ENCODE data around the gene JAG2.

Gene JAG2

GRCh38 chr14:105107781-105108515 lies 60.6 kb downstream of the JAG2 start:
- DNase-seq: no peak

DNA sequence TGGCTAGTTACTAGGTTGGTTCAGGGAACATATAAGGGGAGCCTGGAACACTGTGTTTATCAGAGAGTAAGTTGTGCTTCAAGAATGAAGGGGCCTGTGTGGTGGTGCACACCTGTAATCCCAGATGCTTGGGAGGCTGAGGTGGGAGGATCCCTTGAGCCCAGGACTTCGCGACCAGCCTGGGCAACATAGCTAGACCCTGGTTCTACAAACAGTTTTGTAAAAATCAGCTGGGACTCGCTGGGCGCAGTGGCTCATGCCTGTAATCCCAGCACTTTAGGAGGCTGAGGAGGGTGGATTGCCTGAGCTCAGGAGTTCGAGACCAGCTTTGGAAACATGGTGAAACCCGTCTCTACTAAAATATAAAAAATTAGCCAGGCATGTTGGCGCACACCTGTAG lies 61.2 kb downstream of the JAG2 start:
- DNase-seq: no peak

DNA sequence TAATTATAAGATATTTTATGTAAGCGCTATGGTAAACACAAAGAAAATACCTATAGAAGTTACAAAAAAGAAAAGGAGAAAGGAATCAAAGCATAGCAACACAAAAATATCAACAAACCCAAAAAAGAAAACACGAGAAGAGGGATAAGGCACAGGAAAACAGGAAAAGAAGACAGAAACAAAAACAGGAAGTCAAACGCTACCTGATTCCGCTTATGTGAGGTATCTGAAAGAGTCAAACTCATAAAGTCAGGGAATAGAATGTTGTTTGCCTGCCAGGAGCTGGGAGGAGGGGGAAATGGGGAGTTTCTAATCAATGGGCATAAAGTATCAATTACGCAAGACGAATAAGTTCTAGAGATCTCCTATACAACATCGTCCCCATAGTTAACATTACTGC lies 63.4 kb downstream of the JAG2 start:
- DNase-seq: no peak

DNA sequence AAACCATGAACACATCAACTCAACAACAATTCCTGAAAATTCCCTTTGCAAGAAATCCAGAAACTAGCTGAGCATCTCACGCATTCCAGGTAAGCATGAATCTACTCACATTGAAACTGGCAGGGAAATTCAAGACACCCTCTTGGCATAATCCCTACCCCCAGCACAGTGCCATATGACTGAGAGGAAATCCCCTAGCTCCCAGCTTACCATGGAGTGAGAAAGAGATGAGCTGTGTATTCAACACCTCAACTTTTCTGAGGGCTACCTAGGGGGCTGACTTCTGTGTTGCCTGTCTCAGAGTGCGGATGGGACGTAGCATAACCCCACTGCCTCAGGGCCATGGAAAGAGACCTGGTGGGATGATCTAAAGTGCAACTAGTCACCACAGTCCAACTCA lies 65.7 kb downstream of the JAG2 start:
- DNase-seq: no peak

DNA sequence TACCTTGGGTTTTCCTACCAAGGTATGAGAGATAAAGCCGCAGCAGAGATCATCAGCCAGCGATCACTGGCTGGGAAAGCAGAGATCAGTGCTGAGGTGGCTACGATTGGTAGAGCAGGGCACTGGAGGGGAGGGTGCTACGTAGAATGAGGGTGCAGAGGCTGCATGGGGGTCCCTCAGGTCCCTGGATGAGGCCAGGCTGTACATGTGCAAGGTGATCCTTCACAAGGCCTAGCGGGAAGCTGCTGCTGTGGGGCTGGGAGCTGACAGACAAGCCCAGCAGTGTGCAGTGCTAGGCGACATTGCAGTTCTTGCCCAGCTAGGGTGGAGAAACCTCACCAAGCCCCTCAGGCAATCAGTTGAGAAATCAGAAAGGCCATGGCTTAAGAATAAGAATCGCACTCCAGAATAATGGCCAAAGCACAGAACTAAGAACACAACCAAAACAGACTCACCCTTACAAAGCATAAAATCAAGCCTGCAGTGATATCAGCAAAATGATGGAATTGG lies 66.2 kb downstream of the JAG2 start:
- DNase-seq: no peak

DNA sequence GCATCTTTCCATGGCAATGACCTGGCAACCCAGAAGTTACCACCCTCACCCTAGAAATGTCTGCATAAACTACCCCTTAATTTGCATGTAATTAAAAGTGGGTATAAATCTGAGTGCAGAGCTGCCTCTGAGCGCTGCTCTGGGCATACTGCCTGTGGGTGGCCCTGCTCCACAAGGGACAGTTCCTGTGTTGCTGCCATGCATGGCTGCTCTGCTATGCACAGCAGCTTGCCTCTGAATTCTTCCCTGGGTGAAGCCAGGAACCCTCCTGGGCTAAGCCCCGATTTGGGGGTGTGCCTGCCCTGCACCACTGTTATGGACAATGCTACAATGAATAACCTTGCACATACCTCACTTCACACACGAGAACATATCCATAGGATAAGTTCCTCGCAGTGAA lies 67.7 kb downstream of the JAG2 start:
- no peak for DNase-seq

DNA sequence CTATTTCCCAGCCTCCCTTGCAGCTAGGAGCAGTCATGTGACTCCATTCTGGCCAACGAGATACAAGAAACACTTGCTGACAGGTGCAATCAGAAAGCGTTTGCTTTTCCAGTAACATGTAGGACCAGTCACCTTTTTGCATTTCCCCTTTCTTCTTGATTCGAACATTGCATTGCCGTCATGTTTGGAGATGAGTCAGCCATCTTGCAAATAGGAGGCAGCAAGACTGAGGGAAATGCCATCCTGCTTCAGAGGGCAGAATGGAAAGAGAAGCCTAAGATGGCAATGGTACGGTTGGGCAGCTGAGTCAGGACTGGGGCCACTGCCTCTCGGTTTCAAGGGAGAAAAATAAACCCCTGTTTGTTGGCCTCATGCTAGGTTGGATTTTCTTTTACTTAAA lies 68.8 kb downstream of the JAG2 start:
- DNase-seq: no peak

DNA sequence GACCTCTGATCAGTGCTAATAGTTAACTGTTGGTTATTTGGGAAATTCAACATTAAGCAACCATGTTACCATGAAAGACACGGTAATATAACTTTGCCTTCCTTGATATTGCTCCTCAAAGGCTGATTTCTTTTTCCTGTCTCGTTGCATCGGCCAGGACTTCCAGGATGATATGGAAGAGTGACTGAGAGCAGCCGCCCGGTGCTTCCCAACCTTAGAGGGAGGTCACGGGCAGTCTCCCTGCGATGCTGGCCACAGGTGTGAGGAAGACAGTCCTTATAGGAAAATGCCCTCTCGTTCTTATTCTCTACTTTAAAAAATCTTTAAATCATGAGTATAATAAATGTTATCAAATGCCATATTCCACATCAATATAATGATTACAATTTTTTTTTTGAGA lies 70.3 kb downstream of the JAG2 start:
- no peak for DNase-seq

- no peak for DNase-seq
These were observed 70.8 kb downstream of the JAG2 start for GRCh38 chr14:105097794-105098127.

- DNase-seq: no peak
These were observed 72.2 kb downstream of the JAG2 start for GRCh38 chr14:105096206-105096875.

GRCh38 chr14:105095236-105095805 lies 73.3 kb downstream of the JAG2 start:
- no peak for DNase-seq

DNA sequence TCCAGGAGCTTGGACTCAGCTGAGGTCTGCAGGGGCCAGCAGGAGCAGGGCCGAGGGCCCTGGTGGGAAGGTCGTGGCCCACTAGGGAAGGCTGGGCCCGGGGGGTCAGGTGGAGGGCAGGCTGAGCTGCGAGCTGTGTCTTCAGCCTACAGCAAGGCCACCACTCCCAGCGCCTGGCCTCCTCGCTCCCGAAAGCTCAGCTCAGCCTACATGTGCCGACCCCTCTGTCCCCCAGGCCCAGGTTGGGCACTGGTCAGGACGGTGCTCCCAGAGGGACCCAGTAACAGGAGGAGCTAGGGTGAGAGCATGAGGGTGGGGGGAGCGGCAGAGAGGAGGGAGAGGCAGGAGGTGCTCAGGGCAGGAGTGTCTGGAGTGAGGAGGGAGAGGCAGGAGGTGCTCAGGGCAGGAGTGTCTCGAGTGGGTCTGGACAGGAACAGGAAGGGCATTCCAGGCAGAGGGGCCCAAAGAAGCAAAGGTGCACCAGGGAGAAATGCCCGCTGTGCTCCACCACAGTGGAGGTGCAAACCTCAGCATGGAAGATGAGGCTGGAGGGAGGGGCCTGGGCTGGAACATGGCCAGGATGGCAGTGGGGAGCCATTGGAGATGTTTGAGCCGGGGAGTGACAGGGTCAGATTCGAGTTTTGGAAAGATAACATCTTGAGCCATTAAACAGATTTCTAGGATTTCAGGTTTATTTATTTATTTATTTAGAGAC lies 74.2 kb downstream of the JAG2 start:
- no peak for DNase-seq

DNA sequence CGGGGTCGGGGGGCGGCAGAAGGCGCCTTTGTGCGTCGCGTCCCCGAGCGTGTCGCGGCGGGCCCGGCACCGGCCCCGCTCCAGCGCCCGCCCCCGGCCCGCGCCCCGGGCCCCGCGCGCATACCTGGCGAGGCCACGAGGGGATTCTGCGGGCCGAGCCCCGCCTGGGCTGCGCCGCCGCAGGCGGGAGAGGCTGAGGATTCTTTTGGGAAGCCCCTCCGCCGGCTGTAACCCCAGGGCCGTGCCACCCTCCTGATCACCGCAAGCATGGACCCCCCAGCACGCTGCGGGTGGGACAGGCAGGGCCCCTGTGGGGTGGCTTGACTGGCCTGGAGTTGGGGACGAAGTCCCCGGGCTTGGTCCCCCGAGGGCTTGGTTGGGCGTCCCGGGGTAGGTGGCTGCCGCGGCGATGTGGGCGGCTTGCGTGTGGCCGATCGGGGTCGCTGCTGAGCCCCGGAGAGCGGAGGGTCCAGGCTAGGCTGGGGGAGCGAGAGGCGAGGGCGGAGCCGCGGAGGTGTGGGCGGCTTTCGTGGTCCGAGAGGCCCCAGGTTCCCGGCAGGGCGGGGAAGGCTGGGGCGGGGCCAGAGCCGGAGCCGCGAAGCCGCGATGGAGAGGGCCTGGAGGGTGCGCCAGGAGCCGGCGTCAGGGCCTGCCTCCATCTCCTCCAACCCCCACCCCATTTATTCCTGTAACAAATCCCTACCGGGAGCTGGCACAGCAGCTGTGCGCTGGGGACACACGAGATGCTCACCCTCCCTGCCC lies 75.0 kb downstream of the JAG2 start:
- peak; percentile 23 for DNase-seq

GRCh38 chr14:105093038-105093430 lies 75.5 kb downstream of the JAG2 start:
- no peak for DNase-seq

DNA sequence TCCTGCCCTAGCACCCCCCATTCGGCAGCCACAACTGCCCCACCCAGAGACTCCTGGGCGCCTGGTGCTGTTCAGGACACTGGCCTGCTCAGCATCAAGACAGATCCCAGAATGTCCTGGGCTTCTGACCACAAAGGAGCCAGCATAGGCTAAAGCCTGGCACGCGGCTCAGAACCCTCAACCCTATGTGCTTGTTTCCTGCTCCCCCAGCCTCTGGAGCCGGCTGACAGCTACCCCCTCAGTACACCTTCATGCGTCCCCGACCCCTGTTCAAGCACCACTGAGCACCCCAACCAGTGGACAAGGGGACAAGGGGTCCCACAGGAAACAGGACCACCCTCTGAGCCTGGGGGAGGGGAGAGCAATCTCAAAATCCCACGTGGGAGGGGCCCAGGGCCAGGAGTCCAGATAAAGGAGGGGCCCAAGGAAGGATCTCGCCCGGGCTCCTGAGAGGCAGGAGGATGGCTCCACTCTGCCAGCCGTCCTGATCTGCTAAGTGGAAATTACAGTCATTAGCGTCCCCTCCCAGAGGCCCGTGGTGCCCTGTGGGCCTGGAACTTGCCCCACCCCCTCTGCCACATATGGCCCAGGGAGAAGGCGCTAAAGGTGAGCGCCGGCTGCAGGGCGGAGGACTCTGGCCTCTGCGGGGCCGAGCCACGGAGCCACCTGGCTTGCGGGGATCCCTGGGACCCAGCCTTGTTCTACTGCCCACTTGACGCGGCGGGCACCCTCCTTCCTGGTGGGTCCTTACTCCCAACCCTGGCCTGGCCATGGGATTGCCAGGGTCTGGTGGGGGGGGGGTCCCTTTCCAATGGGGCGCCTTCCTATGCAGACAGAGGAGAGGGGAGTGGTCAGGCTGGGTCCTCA lies 76.2 kb downstream of the JAG2 start:
- no peak for DNase-seq

DNA sequence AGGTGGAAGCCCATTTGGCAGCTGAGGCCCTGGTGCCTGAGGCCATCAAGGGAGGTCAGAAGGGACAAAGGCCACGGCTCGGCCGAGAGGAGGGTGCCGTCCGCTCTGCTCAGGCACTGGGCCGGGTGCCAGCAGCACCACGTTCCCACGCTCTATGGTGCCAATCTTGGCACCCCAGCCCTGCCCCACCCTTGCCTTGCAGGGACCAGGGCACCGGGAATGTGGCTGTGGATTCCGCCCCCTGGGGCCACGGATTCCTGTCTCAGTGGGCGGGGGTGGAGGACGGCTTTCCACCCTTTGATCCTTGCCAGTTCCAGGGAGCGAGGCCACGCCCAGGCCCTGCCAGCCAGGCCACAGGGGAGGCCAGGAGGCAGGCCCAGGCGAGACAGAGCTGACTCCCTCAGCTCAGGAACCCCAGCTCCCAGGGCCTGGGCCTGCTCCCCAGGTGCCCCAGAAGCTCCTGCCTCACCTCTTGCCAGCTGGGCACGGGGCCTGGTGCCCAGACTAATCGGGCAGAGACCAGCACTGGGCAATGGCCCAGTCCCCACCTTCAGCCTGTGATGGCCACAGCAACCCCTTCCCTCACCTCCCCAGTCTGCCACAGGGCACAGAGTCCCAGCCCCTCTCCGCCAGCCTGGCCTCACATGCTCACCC lies 76.9 kb downstream of the JAG2 start:
- no peak for DNase-seq

GRCh38 chr14:105091054-105091516 lies 77.5 kb downstream of the JAG2 start:
- no peak for DNase-seq
